Activated T-cell treated with anti-CD3 and anti-CD28 coated beads, Interleukin-2, amount 50 U/mL, for 72 hours (primary cell): ENCODE data around the gene PITX1. TPM values are rescaled to one million over a fixed set of nuclear protein-coding genes. Genes with fewer than 3 reads are reported as not detected.

ENCODE experiments used
- ATAC-seq, 2 donors: fragments of 150-1000 bp; cut with Tn5 transposase; replicated peaks in 1 of 2; 2 replicates each; pipeline ENCODE4 v1.10.0; 2021; ENCODE audit warnings: moderate library complexity in 2 of 2, mild to moderate bottlenecking in 1 of 2
- DNase-seq, 2 donors: peaks; one replicate each; pipeline ENCODE4 v3.0.0; 2021 to 2022; ENCODE audit warnings: mixed read lengths in 1 of 2
- H3K27ac Mint-ChIP-seq: one replicate; pipeline ENCODE4 v1.8.0; 2022; ENCODE audit warnings: mild to moderate bottlenecking, moderate library complexity, mixed read lengths
- H3K27me3 Mint-ChIP-seq: one replicate; pipeline ENCODE4 v1.8.0; 2022; ENCODE audit warnings: low read depth, mixed read lengths
- H3K36me3 Mint-ChIP-seq, 2 donors: one replicate each; pipeline ENCODE4 v1.8.0; 2022; ENCODE audit warnings: mixed read lengths in 2 of 2, mild to moderate bottlenecking in 1 of 2; ENCODE audit not compliant: insufficient read depth in 2 of 2
- H3K4me1 Mint-ChIP-seq: one replicate; pipeline ENCODE4 v1.8.0; 2022; ENCODE audit warnings: low read depth, mixed read lengths
- H3K4me3 Mint-ChIP-seq, 2 donors: one replicate each; pipeline ENCODE4 v1.8.0; 2022; ENCODE audit warnings: mild to moderate bottlenecking in 2 of 2, mixed read lengths in 2 of 2, moderate library complexity in 2 of 2
- H3K9me3 Mint-ChIP-seq, 2 donors: one replicate each; pipeline ENCODE4 v1.8.0; 2022; ENCODE audit warnings: mixed read lengths in 2 of 2
- total RNA-seq, 2 donors: library from RNA; stranded (reverse); gene quantifications; one replicate each; pipeline ENCODE4 v1.2.3, GENCODE V29; 2022

Gene PITX1
- total RNA-seq, 2 donors from 2014 or later: 0.50 to 0.76 TPM

GRCh38 chr5:135057233-135057632, 23.2 kb upstream of the PITX1 start:
- Mint-ChIP-seq H3K9me3 (no peaks in the 10 kb centered on the region), H3K4me1 (no peaks in the 10 kb centered on the region), H3K27me3 (peaks cover 22% of the 10 kb centered on the region), H3K27ac (no peak overlapping the region), H3K36me3 (no peaks in the 10 kb centered on the region), H3K4me3 (no peak overlapping the region)
- DNase-seq (no peak), ATAC-seq (no peak)

GRCh38 chr5:135056316-135057030, 22.4 kb upstream of the PITX1 start:
- ATAC-seq (no peak), DNase-seq (no peak)
- Mint-ChIP-seq H3K27ac (no peak overlapping the region), H3K27me3 (peaks cover 30% of the 10 kb centered on the region), H3K4me3 (no peak overlapping the region), H3K4me1 (no peaks in the 10 kb centered on the region), H3K36me3 (no peaks in the 10 kb centered on the region), H3K9me3 (no peaks in the 10 kb centered on the region)

GRCh38 chr5:135055396-135055795, 21.4 kb upstream of the PITX1 start:
- no peak overlapping the region for H3K4me3 Mint-ChIP-seq
- H3K36me3 Mint-ChIP-seq: no peaks in the 10 kb centered on the region
- ATAC-seq: no peak
- peaks cover 40% of the 10 kb centered on the region for H3K27me3 Mint-ChIP-seq
- H3K4me1 Mint-ChIP-seq: no peaks in the 10 kb centered on the region
- DNase-seq: no peak
- H3K9me3 Mint-ChIP-seq: no peaks in the 10 kb centered on the region
- no peak overlapping the region for H3K27ac Mint-ChIP-seq

GRCh38 chr5:135054546-135054945, 20.5 kb upstream of the PITX1 start:
- DNase-seq: no peak
- peaks cover 49% of the 10 kb centered on the region for H3K27me3 Mint-ChIP-seq

GRCh38 chr5:135053989-135054388, 20.0 kb upstream of the PITX1 start:
- no peak overlapping the region for H3K27ac Mint-ChIP-seq
- H3K4me3 Mint-ChIP-seq: no peak overlapping the region
- no peaks in the 10 kb centered on the region for H3K4me1 Mint-ChIP-seq
- no peaks in the 10 kb centered on the region for H3K9me3 Mint-ChIP-seq
- ATAC-seq: no peak
- peaks cover 54% of the 10 kb centered on the region for H3K27me3 Mint-ChIP-seq
- no peak for DNase-seq
- H3K36me3 Mint-ChIP-seq: no peaks in the 10 kb centered on the region

More at GRCh38 chr5:135054546-135054945, 20.5 kb upstream of the PITX1 start:
- no peak for ATAC-seq
- Mint-ChIP-seq H3K36me3 (no peaks in the 10 kb centered on the region), H3K27ac (no peak overlapping the region), H3K4me3 (no peak overlapping the region), H3K9me3 (no peaks in the 10 kb centered on the region), H3K4me1 (no peaks in the 10 kb centered on the region)

GRCh38 chr5:135053278-135053677, 19.2 kb upstream of the PITX1 start:
- ATAC-seq: no peak
- H3K27me3 Mint-ChIP-seq: peaks cover 58% of the 10 kb centered on the region
- no peak for DNase-seq

GRCh38 chr5:135052511-135053145, 18.6 kb upstream of the PITX1 start:
- no peak overlapping the region for H3K27ac Mint-ChIP-seq
- DNase-seq (no peak), ATAC-seq (no peak)
- no peaks in the 10 kb centered on the region for H3K36me3 Mint-ChIP-seq
- peaks cover 64% of the 10 kb centered on the region for H3K27me3 Mint-ChIP-seq
- H3K4me1 Mint-ChIP-seq: no peaks in the 10 kb centered on the region
- no peaks in the 10 kb centered on the region for H3K9me3 Mint-ChIP-seq
- H3K4me3 Mint-ChIP-seq: no peak overlapping the region

More at GRCh38 chr5:135053278-135053677, 19.2 kb upstream of the PITX1 start:
- Mint-ChIP-seq H3K4me1 (no peaks in the 10 kb centered on the region), H3K27ac (no peak overlapping the region), H3K4me3 (no peak overlapping the region), H3K9me3 (no peaks in the 10 kb centered on the region), H3K36me3 (no peaks in the 10 kb centered on the region)

GRCh38 chr5:135051872-135052271, 17.8 kb upstream of the PITX1 start:
- ATAC-seq (no peak), DNase-seq (no peak)
- no peak overlapping the region for H3K27ac Mint-ChIP-seq
- peaks cover 71% of the 10 kb centered on the region for H3K27me3 Mint-ChIP-seq
- no peaks in the 10 kb centered on the region for H3K9me3 Mint-ChIP-seq
- H3K4me1 Mint-ChIP-seq: no peaks in the 10 kb centered on the region
- H3K36me3 Mint-ChIP-seq: no peaks in the 10 kb centered on the region
- no peak overlapping the region for H3K4me3 Mint-ChIP-seq

GRCh38 chr5:135051399-135051798, 17.4 kb upstream of the PITX1 start:
- no peak for DNase-seq
- no peak overlapping the region for H3K27ac Mint-ChIP-seq
- H3K4me1 Mint-ChIP-seq: no peaks in the 10 kb centered on the region
- H3K36me3 Mint-ChIP-seq: no peaks in the 10 kb centered on the region
- no peak overlapping the region for H3K4me3 Mint-ChIP-seq
- no peaks in the 10 kb centered on the region for H3K9me3 Mint-ChIP-seq
- H3K27me3 Mint-ChIP-seq: peaks cover 76% of the 10 kb centered on the region
- ATAC-seq: no peak

GRCh38 chr5:135050244-135050767, 16.3 kb upstream of the PITX1 start:
- H3K36me3 Mint-ChIP-seq: no peaks in the 10 kb centered on the region
- H3K27me3 Mint-ChIP-seq: peaks cover 83% of the 10 kb centered on the region
- no peak overlapping the region for H3K4me3 Mint-ChIP-seq
- no peaks in the 10 kb centered on the region for H3K4me1 Mint-ChIP-seq
- H3K9me3 Mint-ChIP-seq: no peaks in the 10 kb centered on the region
- H3K27ac Mint-ChIP-seq: no peak overlapping the region
- no peak for DNase-seq
- ATAC-seq: no peak

GRCh38 chr5:135048930-135049329, 14.9 kb upstream of the PITX1 start:
- no peaks in the 10 kb centered on the region for H3K4me1 Mint-ChIP-seq
- H3K36me3 Mint-ChIP-seq: no peaks in the 10 kb centered on the region
- H3K4me3 Mint-ChIP-seq: no peak overlapping the region
- H3K9me3 Mint-ChIP-seq: no peaks in the 10 kb centered on the region
- DNase-seq (no peak), ATAC-seq (no peak)
- no peak overlapping the region for H3K27ac Mint-ChIP-seq
- peaks cover 88% of the 10 kb centered on the region for H3K27me3 Mint-ChIP-seq

GRCh38 chr5:135048286-135048685, 14.3 kb upstream of the PITX1 start:
- DNase-seq (no peak), ATAC-seq (no peak)
- Mint-ChIP-seq H3K27ac (no peak overlapping the region), H3K4me1 (no peaks in the 10 kb centered on the region), H3K36me3 (no peaks in the 10 kb centered on the region), H3K27me3 (peaks cover 88% of the 10 kb centered on the region), H3K4me3 (no peak overlapping the region), H3K9me3 (no peaks in the 10 kb centered on the region)

GRCh38 chr5:135047347-135047695, 13.3 kb upstream of the PITX1 start:
- no peak for DNase-seq
- H3K27me3 Mint-ChIP-seq: peaks cover 89% of the 10 kb centered on the region
- no peak for ATAC-seq

More at GRCh38 chr5:135047347-135047695, 13.3 kb upstream of the PITX1 start:
- Mint-ChIP-seq H3K27ac (no peak overlapping the region), H3K4me1 (no peaks in the 10 kb centered on the region), H3K4me3 (no peak overlapping the region), H3K9me3 (no peaks in the 10 kb centered on the region), H3K36me3 (no peaks in the 10 kb centered on the region)
